ENCODE data around the gene CDC7. TPM values are rescaled to one million over a fixed set of nuclear protein-coding genes. Genes with fewer than 3 reads are reported as not detected.
A peak's percentile ranks its signal among the peaks of the same experiment; 100 is the strongest.

The CDC7 gene
- total RNA-seq, 1 donor from 2014 or later: 156 TPM

DNA sequence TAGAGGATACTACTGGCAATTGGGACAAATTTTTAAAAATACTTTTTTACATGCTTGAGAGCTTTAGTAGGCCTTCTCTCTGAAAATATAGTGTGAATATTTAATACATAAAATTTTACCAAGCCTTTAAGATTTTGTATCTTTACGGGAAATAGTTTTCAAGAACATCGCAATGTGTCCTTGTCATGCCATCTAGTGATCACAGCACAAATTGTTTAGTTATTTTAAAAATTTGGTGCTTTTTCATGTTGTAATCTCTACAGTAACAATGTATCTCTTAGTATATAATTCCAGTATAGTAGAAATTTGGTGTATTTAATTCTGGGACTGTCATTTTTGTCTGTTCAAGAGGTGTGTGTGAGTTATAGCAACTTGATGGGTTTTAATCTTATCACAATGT is 6.7 kb downstream of the CDC7 start:
- no peak overlapping the region for H3K4me3 Mint-ChIP-seq
- H3F3A ChIP-seq (ENCODE audit: low read depth): peaks cover 46% of the 10 kb centered on the region
- peaks cover 15% of the 10 kb centered on the region for H3K4me1 Mint-ChIP-seq
- H3K27ac ChIP-seq: no peak overlapping the region
- H3K9ac ChIP-seq: peak overlapping the region; percentile 5
- H3K4me3 ChIP-seq: no peak overlapping the region
- peaks cover 27% of the 10 kb centered on the region for H3K36me3 ChIP-seq
- H3K27me3 Mint-ChIP-seq (ENCODE audit: insufficient read depth, low read depth): no peaks in the 10 kb centered on the region
- no peaks in the 10 kb centered on the region for H3K27me3 ChIP-seq
- DNase-seq (ENCODE audit: low spot score): no peak
- TF ChIP-seq EZH2phosphoT487 (IDR thresholded peaks at IDR 0.05): no peak
- TF ChIP-seq, protein P1, sequence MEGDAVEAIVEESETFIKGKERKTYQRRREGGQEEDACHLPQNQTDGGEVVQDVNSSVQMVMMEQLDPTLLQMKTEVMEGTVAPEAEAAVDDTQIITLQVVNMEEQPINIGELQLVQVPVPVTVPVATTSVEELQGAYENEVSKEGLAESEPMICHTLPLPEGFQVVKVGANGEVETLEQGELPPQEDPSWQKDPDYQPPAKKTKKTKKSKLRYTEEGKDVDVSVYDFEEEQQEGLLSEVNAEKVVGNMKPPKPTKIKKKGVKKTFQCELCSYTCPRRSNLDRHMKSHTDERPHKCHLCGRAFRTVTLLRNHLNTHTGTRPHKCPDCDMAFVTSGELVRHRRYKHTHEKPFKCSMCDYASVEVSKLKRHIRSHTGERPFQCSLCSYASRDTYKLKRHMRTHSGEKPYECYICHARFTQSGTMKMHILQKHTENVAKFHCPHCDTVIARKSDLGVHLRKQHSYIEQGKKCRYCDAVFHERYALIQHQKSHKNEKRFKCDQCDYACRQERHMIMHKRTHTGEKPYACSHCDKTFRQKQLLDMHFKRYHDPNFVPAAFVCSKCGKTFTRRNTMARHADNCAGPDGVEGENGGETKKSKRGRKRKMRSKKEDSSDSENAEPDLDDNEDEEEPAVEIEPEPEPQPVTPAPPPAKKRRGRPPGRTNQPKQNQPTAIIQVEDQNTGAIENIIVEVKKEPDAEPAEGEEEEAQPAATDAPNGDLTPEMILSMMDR (IDR thresholded peaks at IDR 0.05): no peak
- TF ChIP-seq EZH2 (IDR thresholded peaks at IDR 0.05): no peak
- no peaks in the 10 kb centered on the region for H3K9me3 Mint-ChIP-seq
- no peak overlapping the region for H3K27ac Mint-ChIP-seq
- H3K79me2 ChIP-seq (ENCODE audit: low read depth): peaks cover 96% of the 10 kb centered on the region
- H4K20me1 ChIP-seq (ENCODE audit: low read depth): peaks cover 60% of the 10 kb centered on the region
- peaks cover 30% of the 10 kb centered on the region for H3K4me1 ChIP-seq
- H3K36me3 Mint-ChIP-seq: peaks cover 11% of the 10 kb centered on the region
- no peaks in the 10 kb centered on the region for H3K9me3 ChIP-seq (ENCODE audit: low read depth)
- no peak overlapping the region for H2AFZ ChIP-seq (replicated peaks)
- H3K4me2 ChIP-seq: no peak overlapping the region

DNA sequence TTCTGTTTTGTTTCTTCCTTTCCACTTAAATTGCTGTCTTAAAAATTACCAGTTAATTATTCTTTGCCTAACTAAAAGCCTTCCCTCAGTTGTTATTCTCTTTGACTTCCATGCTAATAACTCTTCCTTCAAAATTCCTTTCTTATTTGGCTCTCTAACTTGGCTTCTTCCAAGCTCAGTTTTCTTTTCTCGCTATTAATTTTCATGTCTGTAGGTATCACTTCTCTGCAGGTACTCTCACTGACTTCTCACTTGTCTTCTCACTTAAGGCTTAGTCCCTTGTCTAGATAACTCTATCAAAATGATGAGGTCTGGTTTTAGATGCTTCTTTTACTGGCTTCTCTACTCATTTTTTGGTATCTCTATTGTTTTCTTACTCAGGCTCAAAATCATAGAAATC is 10.1 kb downstream of the CDC7 start:
- Mint-ChIP-seq H3K27ac (no peak overlapping the region), H3K36me3 (peaks cover 16% of the 10 kb centered on the region), H3K4me3 (no peak overlapping the region), H3K27me3 (ENCODE audit: insufficient read depth, low read depth) (no peaks in the 10 kb centered on the region), H3K4me1 (peaks cover 2% of the 10 kb centered on the region), H3K9me3 (no peaks in the 10 kb centered on the region)
- peaks cover 27% of the 10 kb centered on the region for H4K20me1 ChIP-seq (ENCODE audit: low read depth)
- H3K4me2 ChIP-seq: no peak overlapping the region
- TF ChIP-seq EZH2 (IDR thresholded peaks at IDR 0.05) (no peak), EZH2phosphoT487 (IDR thresholded peaks at IDR 0.05) (no peak)
- TF ChIP-seq, protein P1 (IDR thresholded peaks at IDR 0.05): no peak
- peaks cover 65% of the 10 kb centered on the region for H3K79me2 ChIP-seq (ENCODE audit: low read depth)
- no peak overlapping the region for H3K9ac ChIP-seq
- H3K4me3 ChIP-seq: no peak overlapping the region
- H3K27me3 ChIP-seq: no peaks in the 10 kb centered on the region
- DNase-seq (ENCODE audit: low spot score): no peak
- H3K36me3 ChIP-seq: peaks cover 60% of the 10 kb centered on the region
- H3K9me3 ChIP-seq (ENCODE audit: low read depth): no peaks in the 10 kb centered on the region
- peaks cover 14% of the 10 kb centered on the region for H3K4me1 ChIP-seq
- peak overlapping the region; percentile 27 for H3K27ac ChIP-seq
- H2AFZ ChIP-seq (replicated peaks): no peak overlapping the region
- peaks cover 24% of the 10 kb centered on the region for H3F3A ChIP-seq (ENCODE audit: low read depth)

DNA sequence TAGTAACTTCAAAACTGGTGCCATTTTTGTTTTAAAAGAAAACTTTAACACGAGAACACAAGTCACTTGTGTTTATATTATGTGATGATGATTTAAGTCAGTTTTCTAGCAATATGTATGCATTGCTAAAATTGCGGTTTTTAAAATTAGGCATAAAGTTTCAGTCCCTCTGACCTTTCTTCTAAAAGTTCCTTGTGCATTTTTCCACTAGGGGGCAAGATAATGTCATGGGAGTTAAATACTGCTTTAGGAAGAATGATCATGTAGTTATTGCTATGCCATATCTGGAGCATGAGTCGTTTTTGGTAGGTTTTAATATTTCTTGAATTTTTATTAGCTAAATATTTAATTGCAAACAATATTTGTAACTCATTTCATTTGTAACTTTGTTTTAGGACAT is 10.7 kb downstream of the CDC7 start:
- peaks cover 59% of the 10 kb centered on the region for H3K79me2 ChIP-seq (ENCODE audit: low read depth)
- H3K4me2 ChIP-seq: no peak overlapping the region
- H3K4me1 ChIP-seq: peaks cover 8% of the 10 kb centered on the region
- no peak overlapping the region for H3K4me3 ChIP-seq
- H3K9me3 ChIP-seq (ENCODE audit: low read depth): no peaks in the 10 kb centered on the region
- peaks cover 24% of the 10 kb centered on the region for H3F3A ChIP-seq (ENCODE audit: low read depth)
- H4K20me1 ChIP-seq (ENCODE audit: low read depth): peaks cover 20% of the 10 kb centered on the region
- peak; percentile 54 for DNase-seq (ENCODE audit: low spot score)
- no peak overlapping the region for H3K27ac ChIP-seq
- Mint-ChIP-seq H3K4me1 (peaks cover 2% of the 10 kb centered on the region), H3K27ac (no peak overlapping the region), H3K9me3 (no peaks in the 10 kb centered on the region), H3K27me3 (ENCODE audit: insufficient read depth, low read depth) (no peaks in the 10 kb centered on the region), H3K4me3 (no peak overlapping the region), H3K36me3 (peaks cover 18% of the 10 kb centered on the region)
- H2AFZ ChIP-seq (replicated peaks): no peak overlapping the region
- TF ChIP-seq EZH2 (IDR thresholded peaks at IDR 0.05) (no peak), EZH2phosphoT487 (IDR thresholded peaks at IDR 0.05) (no peak)
- TF ChIP-seq, protein P1 (IDR thresholded peaks at IDR 0.05): peak; percentile 72
- H3K27me3 ChIP-seq: no peaks in the 10 kb centered on the region
- peaks cover 67% of the 10 kb centered on the region for H3K36me3 ChIP-seq
- H3K9ac ChIP-seq: no peak overlapping the region

Data from neural progenitor cell (in vitro differentiated cells).